HepG2 (cell line): Measurements from ENCODE around the gene JMJD6. TPM values are rescaled to one million over a fixed set of nuclear protein-coding genes. Genes with fewer than 3 reads are reported as not detected.

ENCODE experiments used
- ASH2L ChIP-seq: fragments of 300-600, 200-600 bp; sonication (generic); IDR thresholded peaks from 2 replicates; pipeline ENCODE4 v1.7.0; 2017; ENCODE audit warnings: low read depth, mild to moderate bottlenecking, moderate library complexity, mixed read lengths, low read length; ENCODE audit not compliant: insufficient read length
- HMGA1 ChIP-seq: sonication (generic); formaldehyde crosslinking; conservative IDR thresholded peaks from 2 replicates; pipeline ENCODE4 v1.4.0; 2020; ENCODE audit warnings: missing genetic modification reagents
- KDM5B ChIP-seq: sonication (generic); formaldehyde crosslinking; IDR thresholded peaks from 2 replicates; pipeline ENCODE4 v1.4.0; 2020; ENCODE audit warnings: missing genetic modification reagents, mild to moderate bottlenecking, borderline replicate concordance
- KMT2A ChIP-seq: sonication (generic); formaldehyde crosslinking; IDR thresholded peaks from 2 replicates; pipeline ENCODE4 v1.4.0; 2020; ENCODE audit warnings: missing genetic modification reagents
- MED13 ChIP-seq: sonication (generic); formaldehyde crosslinking; IDR thresholded peaks from 2 replicates; pipeline ENCODE4 v1.5.0; 2020; ENCODE audit warnings: missing genetic modification reagents
- MIER3 ChIP-seq: IDR thresholded peaks from 2 replicates; pipeline ENCODE4 v1.6.1; 2016; ENCODE audit warnings: missing compliant biosample characterization, borderline replicate concordance
- NFKBIZ ChIP-seq: IDR thresholded peaks from 2 replicates; pipeline ENCODE4 v1.6.1; 2018; ENCODE audit warnings: missing genetic modification reagents, missing compliant biosample characterization
- NFRKB ChIP-seq: fragments of 450-650 bp; IDR thresholded peaks from 2 replicates; pipeline ENCODE4 v1.6.1; 2017
- PCBP1 ChIP-seq: fragments of 200-400 bp; formaldehyde crosslinking; IDR thresholded peaks from 2 replicates; pipeline ENCODE4 v1.6.1; 2017; ENCODE audit warnings: mild to moderate bottlenecking, low read depth, low read length, borderline replicate concordance
- POLR2AphosphoS5 ChIP-seq: IDR thresholded peaks from 2 replicates; pipeline ENCODE4 v1.6.1; 2012; ENCODE audit warnings: low read depth, low read length
- RARG ChIP-seq: sonication (generic); formaldehyde crosslinking; IDR thresholded peaks from 2 replicates; pipeline ENCODE4 v1.4.0; 2020; ENCODE audit warnings: low read depth, mild to moderate bottlenecking, missing genetic modification reagents
- SP140L ChIP-seq: sonication (generic); formaldehyde crosslinking; IDR thresholded peaks from 2 replicates; pipeline ENCODE4 v1.4.0; 2020; ENCODE audit warnings: missing genetic modification reagents, borderline replicate concordance
- TAF15 ChIP-seq: fragments of 200-400 bp; formaldehyde crosslinking; IDR thresholded peaks from one replicate; pipeline ENCODE4 v1.6.1; 2018; ENCODE audit warnings: mild to moderate bottlenecking, low read depth, low read length; ENCODE audit not compliant: poor library complexity, severe bottlenecking
- TCF12 ChIP-seq, 2 experiments: fragments of 450-650 bp in 1 of 2; sonication (generic) in 1 of 2; formaldehyde crosslinking in 1 of 2; IDR thresholded peaks; 2 replicates each; pipeline versions ENCODE4 v1.6.1 to v1.8.0; 2017 to 2022; ENCODE audit warnings: antibody characterized with exemption in 1 of 2, mild to moderate bottlenecking in 1 of 2, missing genetic modification reagents in 1 of 2, moderate library complexity in 1 of 2
- ZBTB7A ChIP-seq: sonication (generic); formaldehyde crosslinking; IDR thresholded peaks from 2 replicates; pipeline ENCODE4 v1.8.0; 2022; ENCODE audit warnings: mild to moderate bottlenecking, missing genetic modification reagents
- ZNF317 ChIP-seq: sonication (generic); formaldehyde crosslinking; IDR thresholded peaks from 2 replicates; pipeline ENCODE4 v1.5.0; 2020; ENCODE audit warnings: mild to moderate bottlenecking, missing genetic modification reagents
- ZNF616 ChIP-seq: sonication (generic); formaldehyde crosslinking; IDR thresholded peaks from 2 replicates; pipeline ENCODE4 v1.5.0; 2020; ENCODE audit warnings: low read depth, mild to moderate bottlenecking, missing genetic modification reagents
- ZNF746 ChIP-seq: sonication (generic); formaldehyde crosslinking; IDR thresholded peaks from 2 replicates; pipeline ENCODE4 v1.8.0; 2022; ENCODE audit warnings: mild to moderate bottlenecking, missing genetic modification reagents
- ZSCAN22 ChIP-seq: sonication (generic); formaldehyde crosslinking; IDR thresholded peaks from 2 replicates; pipeline ENCODE4 v1.4.0; 2020; ENCODE audit warnings: mild to moderate bottlenecking, missing genetic modification reagents
- polyA plus RNA-seq, 8 experiments: library from polyadenylated mRNA; depleted of rRNA in 3 of 8; stranded (reverse) in 7 of 8; unstranded in 1 of 8; fragments of >200 nt; fragmentation: Illumina TruSeq in 4 of 8; extraction: Trizol in 4 of 8; gene quantifications; 2 replicates each; pipeline versions ENCODE4 v1.2.1 to v1.2.3, GENCODE V29; 2011 to 2016; ENCODE audit warnings: low read depth in 4 of 8, missing spikeins in 1 of 8, mixed read lengths in 1 of 8; ENCODE audit not compliant: insufficient read depth in 1 of 8
- total RNA-seq, 5 experiments: library from RNA; depleted of rRNA; stranded (reverse); fragments of >200 nt; fragmentation: Illumina TruSeq; extraction: Trizol; gene quantifications; 2 replicates each; pipeline ENCODE4 v1.2.3, GENCODE V29; 2016; ENCODE audit warnings: low read depth in 1 of 5
- TF ChIP-seq, protein P1 (sequence below): sonication (generic); formaldehyde crosslinking; IDR thresholded peaks from 2 replicates; pipeline ENCODE4 v1.4.0; 2020; ENCODE audit warnings: missing genetic modification reagents, borderline replicate concordance
- TF ChIP-seq, protein P2 (sequence below): sonication (generic); formaldehyde crosslinking; IDR thresholded peaks from 2 replicates; pipeline ENCODE4 v1.4.0; 2020; ENCODE audit warnings: mild to moderate bottlenecking, missing genetic modification reagents
- TF ChIP-seq, protein P3 (sequence below): sonication (generic); formaldehyde crosslinking; IDR thresholded peaks from 2 replicates; pipeline ENCODE4 v1.4.0; 2020; ENCODE audit warnings: low read depth, mild to moderate bottlenecking, missing genetic modification reagents
- TF ChIP-seq, protein P4 (sequence below): sonication (generic); formaldehyde crosslinking; IDR thresholded peaks from 2 replicates; pipeline ENCODE4 v1.5.0; 2020; ENCODE audit warnings: missing genetic modification reagents
- TF ChIP-seq, protein P5 (sequence below): IDR thresholded peaks from 2 replicates; pipeline ENCODE4 v1.6.1; 2016; ENCODE audit warnings: missing biosample characterization, missing genetic modification reagents, low read depth

JMJD6 gene
- total and polyA plus RNA-seq, 2 of the 13 experiments (the other 11 are each of a cell fraction or from before 2014, with no cell fraction given), result 33.6 to 41.0 TPM

DNA sequence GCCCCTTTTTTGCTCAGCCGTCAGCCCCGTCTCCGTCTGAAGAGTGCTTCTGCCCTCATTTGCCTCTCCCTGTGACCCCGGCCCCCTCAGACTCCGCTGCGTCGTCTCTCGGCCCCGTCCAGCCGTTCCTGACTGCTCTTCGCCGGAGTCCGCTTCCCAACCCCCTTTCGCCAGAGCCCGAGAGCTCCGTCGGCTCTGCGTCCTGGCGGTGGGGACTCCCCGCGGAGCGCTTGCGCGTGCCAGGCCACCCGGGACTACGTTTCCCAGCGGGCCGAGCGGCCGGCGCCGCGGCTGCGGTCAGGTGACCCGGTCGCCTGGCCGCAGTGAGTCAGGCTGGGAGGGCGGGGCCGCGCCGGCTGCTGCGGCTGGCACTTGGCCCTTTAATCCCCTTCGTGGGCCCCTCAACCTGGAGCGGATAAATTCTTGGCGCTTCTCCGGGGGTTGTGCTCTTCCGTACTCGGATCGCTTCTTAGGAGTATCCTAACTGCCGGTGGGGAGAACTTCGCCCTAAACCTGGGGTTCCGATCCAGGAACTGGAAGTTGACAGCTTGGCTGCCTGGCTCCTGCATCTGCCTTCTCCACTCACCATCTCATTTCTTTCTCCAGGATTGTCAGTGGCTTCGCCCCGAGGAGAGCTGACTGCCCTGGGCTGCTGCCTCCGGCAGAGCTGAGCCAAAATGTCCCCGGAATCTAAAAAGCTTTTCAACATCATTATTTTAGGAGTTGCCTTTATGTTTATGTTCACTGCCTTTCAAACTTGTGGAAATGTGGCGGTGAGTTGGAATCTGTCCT, 11.5 kb upstream of the JMJD6 start, which contains the start of gene MFSD11 (continued):
- TF ChIP-seq, protein P1, sequence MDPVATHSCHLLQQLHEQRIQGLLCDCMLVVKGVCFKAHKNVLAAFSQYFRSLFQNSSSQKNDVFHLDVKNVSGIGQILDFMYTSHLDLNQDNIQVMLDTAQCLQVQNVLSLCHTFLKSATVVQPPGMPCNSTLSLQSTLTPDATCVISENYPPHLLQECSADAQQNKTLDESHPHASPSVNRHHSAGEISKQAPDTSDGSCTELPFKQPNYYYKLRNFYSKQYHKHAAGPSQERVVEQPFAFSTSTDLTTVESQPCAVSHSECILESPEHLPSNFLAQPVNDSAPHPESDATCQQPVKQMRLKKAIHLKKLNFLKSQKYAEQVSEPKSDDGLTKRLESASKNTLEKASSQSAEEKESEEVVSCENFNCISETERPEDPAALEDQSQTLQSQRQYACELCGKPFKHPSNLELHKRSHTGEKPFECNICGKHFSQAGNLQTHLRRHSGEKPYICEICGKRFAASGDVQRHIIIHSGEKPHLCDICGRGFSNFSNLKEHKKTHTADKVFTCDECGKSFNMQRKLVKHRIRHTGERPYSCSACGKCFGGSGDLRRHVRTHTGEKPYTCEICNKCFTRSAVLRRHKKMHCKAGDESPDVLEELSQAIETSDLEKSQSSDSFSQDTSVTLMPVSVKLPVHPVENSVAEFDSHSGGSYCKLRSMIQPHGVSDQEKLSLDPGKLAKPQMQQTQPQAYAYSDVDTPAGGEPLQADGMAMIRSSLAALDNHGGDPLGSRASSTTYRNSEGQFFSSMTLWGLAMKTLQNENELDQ (CRISPR knock-in tag), result no peak
- TF ChIP-seq MED13 (CRISPR knock-in tag), result 0 out of 2 replicates have a peak, but pooled peaks have one; percentile 9
- no peak for TF ChIP-seq SP140L (CRISPR knock-in tag)
- TF ChIP-seq, protein P2, sequence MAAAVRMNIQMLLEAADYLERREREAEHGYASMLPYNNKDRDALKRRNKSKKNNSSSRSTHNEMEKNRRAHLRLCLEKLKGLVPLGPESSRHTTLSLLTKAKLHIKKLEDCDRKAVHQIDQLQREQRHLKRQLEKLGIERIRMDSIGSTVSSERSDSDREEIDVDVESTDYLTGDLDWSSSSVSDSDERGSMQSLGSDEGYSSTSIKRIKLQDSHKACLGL (CRISPR knock-in tag), result no peak; the same call in 1 of the 2 replicates
- TF ChIP-seq ZBTB7A (CRISPR knock-in tag), result no peak
- TF ChIP-seq NFKBIZ (CRISPR knock-in tag), result no peak
- TF ChIP-seq MIER3 (CRISPR knock-in tag), result peak; percentile 56; the same call in 1 of the 2 replicates
- TF ChIP-seq, protein P3, sequence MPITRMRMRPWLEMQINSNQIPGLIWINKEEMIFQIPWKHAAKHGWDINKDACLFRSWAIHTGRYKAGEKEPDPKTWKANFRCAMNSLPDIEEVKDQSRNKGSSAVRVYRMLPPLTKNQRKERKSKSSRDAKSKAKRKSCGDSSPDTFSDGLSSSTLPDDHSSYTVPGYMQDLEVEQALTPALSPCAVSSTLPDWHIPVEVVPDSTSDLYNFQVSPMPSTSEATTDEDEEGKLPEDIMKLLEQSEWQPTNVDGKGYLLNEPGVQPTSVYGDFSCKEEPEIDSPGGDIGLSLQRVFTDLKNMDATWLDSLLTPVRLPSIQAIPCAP (CRISPR knock-in tag), result no peak
- TF ChIP-seq KDM5B, result peak; percentile 54; the same call in 1 of the 2 replicates
- TF ChIP-seq POLR2AphosphoS5, result peak; percentile 60
- TF ChIP-seq ZNF317 (CRISPR knock-in tag), result no peak
- 0 out of 2 replicates have a peak, but pooled peaks have one; percentile 41 for TF ChIP-seq KMT2A (CRISPR knock-in tag)
- TF ChIP-seq TCF12 (IDR thresholded peaks at IDR 0.05), result no peak
- TF ChIP-seq TCF12 (CRISPR knock-in tag; IDR thresholded peaks at IDR 0.05), result no peak; the same call in 1 of the 2 replicates
- 0 out of 2 replicates have a peak, but pooled peaks have one; percentile 44 for TF ChIP-seq RARG (CRISPR knock-in tag)
- TF ChIP-seq, protein P4, sequence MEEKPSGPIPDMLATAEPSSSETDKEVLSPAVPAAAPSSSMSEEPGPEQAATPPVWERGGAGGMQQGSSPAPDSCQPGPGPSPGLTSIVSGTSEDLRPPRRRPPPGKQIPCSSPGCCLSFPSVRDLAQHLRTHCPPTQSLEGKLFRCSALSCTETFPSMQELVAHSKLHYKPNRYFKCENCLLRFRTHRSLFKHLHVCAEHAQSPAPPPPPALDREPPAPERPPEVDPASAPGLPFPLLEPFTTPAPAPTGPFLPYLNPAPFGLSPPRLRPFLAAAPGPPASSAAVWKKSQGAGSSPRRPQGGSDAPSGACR (CRISPR knock-in tag), result no peak
- TF ChIP-seq NFRKB, result no peak
- TF ChIP-seq PCBP1, result 0 out of 2 replicates have a peak, but pooled peaks have one; percentile 72
- TF ChIP-seq, protein P5, sequence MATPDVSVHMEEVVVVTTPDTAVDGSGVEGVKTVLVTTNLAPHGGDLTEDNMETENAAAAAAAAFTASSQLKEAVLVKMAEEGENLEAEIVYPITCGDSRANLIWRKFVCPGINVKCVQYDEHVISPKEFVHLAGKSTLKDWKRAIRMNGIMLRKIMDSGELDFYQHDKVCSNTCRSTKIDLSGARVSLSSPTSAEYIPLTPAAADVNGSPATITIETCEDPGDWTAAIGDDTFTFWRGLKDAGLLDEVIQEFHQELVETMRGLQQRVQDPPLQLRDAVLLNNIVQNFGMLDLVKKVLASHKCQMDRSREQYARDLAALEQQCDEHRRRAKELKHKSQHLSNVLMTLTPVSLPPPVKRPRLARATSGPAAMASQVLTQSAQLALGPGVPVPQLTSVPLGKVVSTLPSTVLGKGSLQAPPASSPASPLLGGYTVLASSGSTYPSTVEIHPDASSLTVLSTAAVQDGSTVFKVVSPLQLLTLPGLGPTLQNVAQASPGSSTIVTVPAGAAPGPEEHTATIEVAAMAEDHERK, result peak; percentile 72; the same call in 1 of the 2 replicates
- TF ChIP-seq TAF15, result no peak
- TF ChIP-seq ZSCAN22 (CRISPR knock-in tag), result peak; percentile 82; the same call in 1 of the 2 replicates
- 0 out of 2 replicates have a peak, but pooled peaks have one; percentile 86 for TF ChIP-seq ZNF616 (CRISPR knock-in tag)
- no peak for TF ChIP-seq HMGA1 (CRISPR knock-in tag)
- TF ChIP-seq ASH2L, result peak; percentile 78
- no peak for TF ChIP-seq ZNF746 (CRISPR knock-in tag)
